HuH-7 (cell line): ENCODE data around the gene ALPK3.

Experiments
- DNase-seq: peaks from one replicate; pipeline ENCODE4 v3.0.0; 2011; ENCODE audit warnings: low spot score

ALPK3 gene

GRCh38 chr15:84922530-84922929, 105.4 kb downstream of the ALPK3 start:
- no peak for DNase-seq
